ENCODE data around the gene TMEM198. TPM values are rescaled to one million over a fixed set of nuclear protein-coding genes. Genes with fewer than 3 reads are reported as not detected.

TMEM198 gene, protein sequence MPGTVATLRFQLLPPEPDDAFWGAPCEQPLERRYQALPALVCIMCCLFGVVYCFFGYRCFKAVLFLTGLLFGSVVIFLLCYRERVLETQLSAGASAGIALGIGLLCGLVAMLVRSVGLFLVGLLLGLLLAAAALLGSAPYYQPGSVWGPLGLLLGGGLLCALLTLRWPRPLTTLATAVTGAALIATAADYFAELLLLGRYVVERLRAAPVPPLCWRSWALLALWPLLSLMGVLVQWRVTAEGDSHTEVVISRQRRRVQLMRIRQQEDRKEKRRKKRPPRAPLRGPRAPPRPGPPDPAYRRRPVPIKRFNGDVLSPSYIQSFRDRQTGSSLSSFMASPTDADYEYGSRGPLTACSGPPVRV
- total RNA-seq, result 2.0 TPM
- 6.0 TPM for polyA plus RNA-seq

GRCh38 chr2:219543596-219544358 is at the start of gene TMEM198, which contains the start of gene CHPF:
TMEM198 (plus strand) TSS chr2:219544028; CDS start chr2:219544728, 700 bp downstream.
CHPF (minus strand) TSS chr2:219543809; CDS start chr2:219543538, 271 bp downstream.
- Histone ChIP-seq H3K27ac (ENCODE audit: low read depth) (peak within 1 kb of the TSS; percentile 81), H3K36me3 (ENCODE audit: insufficient read depth) (no peaks in the 10 kb centered on the region), H3K4me3 (ENCODE audit: low read depth, low read length) (peak within 1 kb of the TSS; percentile 73), H3K4me1 (ENCODE audit: insufficient read depth) (no peaks in the 10 kb centered on the region)
- under 1% methylated on average over 75 of the region's 75 CpGs for WGBS
- peak; percentile 96 for DNase-seq (ENCODE audit: extremely low spot score)

- 20% methylated on average over 10 of the region's 10 CpGs for WGBS
- Histone ChIP-seq H3K27ac (ENCODE audit: low read depth) (no peak overlapping the region), H3K36me3 (ENCODE audit: insufficient read depth) (no peaks in the 10 kb centered on the region), H3K4me3 (ENCODE audit: low read depth, low read length) (no peak overlapping the region), H3K4me1 (ENCODE audit: insufficient read depth) (no peaks in the 10 kb centered on the region)
- no peak for DNase-seq (ENCODE audit: extremely low spot score)
Measured at GRCh38 chr2:219494952-219495530, 48.8 kb upstream of the TMEM198 start.

DNA sequence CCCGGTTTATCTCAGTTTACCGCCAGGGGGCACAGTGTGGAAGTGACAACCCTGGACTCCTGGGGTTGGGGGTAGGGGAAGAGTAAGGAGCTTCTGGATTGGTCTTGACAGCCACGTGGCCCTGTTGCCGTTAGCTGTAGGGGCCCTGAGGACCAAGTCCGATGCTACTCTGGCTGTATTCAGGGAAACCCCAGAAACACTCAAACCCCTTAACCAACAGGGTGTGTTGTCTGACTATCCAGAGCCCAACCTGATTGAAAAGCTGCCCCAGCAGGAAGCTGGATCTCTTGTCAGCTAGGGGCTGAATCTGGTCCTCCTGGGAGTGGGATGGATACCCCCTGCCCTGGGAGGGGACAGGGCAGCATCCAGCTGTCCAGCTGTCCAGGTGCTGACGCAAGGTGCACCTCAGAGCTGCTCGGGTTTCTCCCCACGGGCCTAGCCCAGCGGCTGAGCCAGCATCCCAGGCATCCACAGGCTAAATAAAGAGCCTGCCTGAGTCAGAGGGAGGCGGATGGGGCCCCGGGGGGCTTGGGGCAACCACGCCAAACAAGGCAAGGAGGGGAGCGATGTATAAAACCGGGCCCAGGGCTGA is 48.2 kb upstream of the TMEM198 start:
- no peak overlapping the region for H3K4me3 ChIP-seq (ENCODE audit: low read depth, low read length)
- WGBS, result 25% methylated on average over 14 of the region's 14 CpGs
- no peak for DNase-seq (ENCODE audit: extremely low spot score)
- no peaks in the 10 kb centered on the region for H3K36me3 ChIP-seq (ENCODE audit: insufficient read depth)
- no peaks in the 10 kb centered on the region for H3K4me1 ChIP-seq (ENCODE audit: insufficient read depth)
- H3K27ac ChIP-seq (ENCODE audit: low read depth), result no peak overlapping the region

DNA sequence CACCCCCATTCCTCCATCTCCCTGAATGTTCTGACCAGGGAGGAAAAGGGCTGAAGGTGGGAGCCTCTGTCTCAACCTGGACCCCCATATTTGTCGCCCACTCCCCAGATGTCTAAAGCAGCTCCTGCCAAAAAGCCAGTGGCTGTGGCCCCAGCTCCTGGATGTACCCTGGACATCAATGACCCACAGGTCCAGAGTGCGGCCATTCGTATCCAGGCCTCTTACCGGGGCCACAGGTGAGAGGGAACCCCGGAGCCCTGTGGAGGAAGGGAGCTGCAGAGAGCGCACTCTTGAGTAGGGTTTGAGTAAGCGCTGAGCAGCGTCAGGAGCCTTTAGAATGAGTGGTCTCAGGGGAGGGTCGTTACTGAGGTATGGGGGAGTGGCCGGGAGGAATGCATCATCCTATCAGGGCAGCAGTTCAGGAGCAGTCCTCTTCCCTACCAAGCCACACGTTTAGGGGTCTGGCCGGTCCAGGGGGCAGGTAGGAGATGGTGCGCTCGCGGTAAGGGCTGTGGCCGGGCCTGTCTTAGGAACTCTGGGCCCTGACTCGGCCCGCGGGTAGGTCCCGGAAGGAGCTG is 47.5 kb upstream of the TMEM198 start:
- no peaks in the 10 kb centered on the region for H3K4me1 ChIP-seq (ENCODE audit: insufficient read depth)
- no peak overlapping the region for H3K4me3 ChIP-seq (ENCODE audit: low read depth, low read length)
- no peak for DNase-seq (ENCODE audit: extremely low spot score)
- H3K36me3 ChIP-seq (ENCODE audit: insufficient read depth), result no peaks in the 10 kb centered on the region
- WGBS, result 46% methylated on average over 20 of the region's 20 CpGs
- no peak overlapping the region for H3K27ac ChIP-seq (ENCODE audit: low read depth)

GRCh38 chr2:219496825-219497494 is 46.9 kb upstream of the TMEM198 start:
- H3K36me3 ChIP-seq (ENCODE audit: insufficient read depth), result no peaks in the 10 kb centered on the region
- H3K4me3 ChIP-seq (ENCODE audit: low read depth, low read length), result peak overlapping the region; percentile 70
- DNase-seq (ENCODE audit: extremely low spot score), result no peak
- no peak overlapping the region for H3K27ac ChIP-seq (ENCODE audit: low read depth)
- H3K4me1 ChIP-seq (ENCODE audit: insufficient read depth), result no peaks in the 10 kb centered on the region
- 12% methylated on average over 61 of the region's 61 CpGs for WGBS

- H3K27ac ChIP-seq (ENCODE audit: low read depth), result peak overlapping the region; percentile 83
- no peak for DNase-seq (ENCODE audit: extremely low spot score)
- H3K4me3 ChIP-seq (ENCODE audit: low read depth, low read length), result peak overlapping the region; percentile 70
- WGBS, result 2% methylated on average over 59 of the region's 59 CpGs
- H3K36me3 ChIP-seq (ENCODE audit: insufficient read depth), result no peaks in the 10 kb centered on the region
- no peaks in the 10 kb centered on the region for H3K4me1 ChIP-seq (ENCODE audit: insufficient read depth)
Measured at GRCh38 chr2:219497495-219498279, 46.1 kb upstream of the TMEM198 start.

DNA sequence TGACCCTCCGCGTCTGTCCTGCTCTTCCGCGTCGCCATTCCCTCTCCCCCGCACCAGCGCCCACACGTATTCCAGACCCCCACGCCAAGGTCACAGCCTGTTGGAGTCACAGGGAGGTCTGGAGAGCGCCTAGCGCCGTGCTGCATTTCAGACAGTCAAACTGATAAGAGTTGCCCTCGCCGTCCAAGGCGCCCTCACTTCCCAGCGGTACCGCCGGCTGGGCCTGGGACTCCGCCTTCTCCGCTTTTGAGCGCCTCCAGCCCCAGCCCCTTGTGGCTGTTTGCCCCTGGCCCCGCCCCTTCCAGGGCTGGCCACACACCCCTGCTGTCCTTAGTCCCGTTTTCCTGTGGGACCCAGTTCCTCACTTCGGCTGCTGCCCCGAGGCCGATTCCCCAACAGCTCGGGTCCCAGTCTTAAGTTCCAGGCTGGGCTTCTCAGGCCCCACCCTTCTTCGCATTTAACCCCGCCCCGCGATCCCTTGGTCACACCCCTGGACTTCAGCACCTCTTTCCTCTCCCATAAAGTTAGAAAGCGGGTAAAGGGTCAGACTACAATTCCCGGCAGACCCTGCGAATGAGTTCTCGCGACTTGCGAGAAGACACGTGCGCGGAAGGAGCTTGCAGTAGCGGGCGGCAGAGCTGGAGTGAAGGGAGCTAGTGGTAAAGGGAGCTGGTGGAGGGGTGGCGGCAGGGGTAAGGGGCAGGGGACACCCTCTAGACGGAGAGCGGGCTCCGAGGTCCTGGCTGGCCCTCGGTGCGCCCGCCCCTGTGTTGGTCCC is 45.4 kb upstream of the TMEM198 start, which contains the start of gene GMPPA:
GMPPA (plus strand) TSS at position 612 of the 778 bp plus-strand sequence. CDS start 1,085 bp downstream, outside the sequence.
- Histone ChIP-seq H3K4me1 (ENCODE audit: insufficient read depth) (no peaks in the 10 kb centered on the region), H3K4me3 (ENCODE audit: low read depth, low read length) (peak within 1 kb of the TSS; percentile 70), H3K27ac (ENCODE audit: low read depth) (peak within 1 kb of the TSS; percentile 83), H3K36me3 (ENCODE audit: insufficient read depth) (no peaks in the 10 kb centered on the region)
- DNase-seq (ENCODE audit: extremely low spot score), result peak; percentile 98
- whole genome bisulfite sequencing, result under 1% methylated on average over 49 of the region's 49 CpGs

- no peaks in the 10 kb centered on the region for H3K4me1 ChIP-seq (ENCODE audit: insufficient read depth)
- 1% methylated on average over 3 of the region's 3 CpGs for WGBS
- no peaks in the 10 kb centered on the region for H3K36me3 ChIP-seq (ENCODE audit: insufficient read depth)
- no peak for DNase-seq (ENCODE audit: extremely low spot score)
- H3K27ac ChIP-seq (ENCODE audit: low read depth), result no peak overlapping the region
- H3K4me3 ChIP-seq (ENCODE audit: low read depth, low read length), result peak overlapping the region; percentile 70
Measured at GRCh38 chr2:219499058-219499307, 44.8 kb upstream of the TMEM198 start.

DNA sequence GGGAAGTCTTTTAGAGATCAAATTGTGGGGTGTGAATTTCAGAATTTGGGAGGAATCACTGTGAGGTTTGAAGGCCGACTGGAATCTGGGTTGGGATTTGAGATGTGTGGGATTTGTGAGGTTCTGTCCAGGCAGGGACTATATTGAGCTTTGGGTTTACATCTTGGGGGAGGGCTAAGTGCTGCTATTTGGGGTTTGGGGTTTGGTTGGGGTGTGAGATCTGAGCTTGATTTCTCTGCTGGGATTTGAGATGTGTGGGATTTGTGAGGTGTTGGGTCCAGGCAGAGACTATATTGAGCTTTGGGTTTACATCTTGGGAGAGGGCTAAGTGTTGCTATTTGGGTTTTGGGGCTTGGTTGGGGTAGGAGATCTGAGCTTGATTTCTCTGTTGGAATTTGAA is 44.3 kb upstream of the TMEM198 start:
- Histone ChIP-seq H3K36me3 (ENCODE audit: insufficient read depth) (no peaks in the 10 kb centered on the region), H3K27ac (ENCODE audit: low read depth) (no peak overlapping the region), H3K4me1 (ENCODE audit: insufficient read depth) (no peaks in the 10 kb centered on the region), H3K4me3 (ENCODE audit: low read depth, low read length) (no peak overlapping the region)
- DNase-seq (ENCODE audit: extremely low spot score), result no peak
- 54% methylated on average over 1 of the region's 1 CpG for WGBS

DNA sequence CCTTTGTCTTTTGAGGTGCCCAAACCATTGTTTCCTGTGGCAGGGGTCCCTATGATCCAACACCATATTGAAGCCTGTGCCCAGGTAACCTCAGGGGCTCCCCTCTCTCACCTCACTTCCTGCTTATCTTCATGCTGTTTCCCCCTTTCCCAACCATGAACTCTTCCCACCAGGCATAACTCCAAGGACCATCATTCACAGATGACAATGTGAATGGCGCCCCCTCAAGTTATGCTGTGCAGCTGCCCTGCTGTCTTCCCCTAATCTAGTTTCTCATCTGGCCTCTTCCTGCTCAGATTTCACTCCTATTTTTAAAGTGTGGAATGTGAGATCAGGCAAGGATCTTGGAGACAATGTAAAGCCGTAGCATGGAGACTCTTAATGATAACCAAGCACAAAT is 43.7 kb upstream of the TMEM198 start:
- Histone ChIP-seq H3K4me1 (ENCODE audit: insufficient read depth) (no peaks in the 10 kb centered on the region), H3K36me3 (ENCODE audit: insufficient read depth) (no peaks in the 10 kb centered on the region), H3K27ac (ENCODE audit: low read depth) (no peak overlapping the region), H3K4me3 (ENCODE audit: low read depth, low read length) (no peak overlapping the region)
- no peak for DNase-seq (ENCODE audit: extremely low spot score)
- WGBS, result 84% methylated on average over 2 of the region's 2 CpGs

DNA sequence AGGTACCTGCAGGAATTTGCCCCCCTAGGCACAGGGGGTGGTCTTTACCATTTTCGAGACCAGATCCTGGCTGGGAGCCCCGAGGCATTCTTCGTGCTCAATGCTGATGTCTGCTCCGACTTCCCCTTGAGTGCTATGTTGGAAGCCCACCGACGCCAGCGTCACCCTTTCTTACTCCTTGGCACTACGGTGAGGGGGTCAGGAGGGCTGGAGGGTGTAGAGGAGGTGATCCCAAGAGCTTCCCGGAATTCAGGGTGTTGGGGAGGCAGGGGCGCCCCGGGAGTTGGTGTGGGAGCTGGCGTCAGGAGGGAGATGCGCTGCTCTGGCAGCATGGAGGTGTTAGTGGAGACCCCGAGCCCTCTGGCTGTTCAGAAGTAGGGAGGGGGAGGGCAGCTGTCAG is 42.0 kb upstream of the TMEM198 start:
- no peak overlapping the region for H3K27ac ChIP-seq (ENCODE audit: low read depth)
- WGBS, result 90% methylated on average over 14 of the region's 14 CpGs
- DNase-seq (ENCODE audit: extremely low spot score), result no peak
- no peak overlapping the region for H3K4me3 ChIP-seq (ENCODE audit: low read depth, low read length)
- H3K36me3 ChIP-seq (ENCODE audit: insufficient read depth), result no peaks in the 10 kb centered on the region
- H3K4me1 ChIP-seq (ENCODE audit: insufficient read depth), result no peaks in the 10 kb centered on the region

DNA sequence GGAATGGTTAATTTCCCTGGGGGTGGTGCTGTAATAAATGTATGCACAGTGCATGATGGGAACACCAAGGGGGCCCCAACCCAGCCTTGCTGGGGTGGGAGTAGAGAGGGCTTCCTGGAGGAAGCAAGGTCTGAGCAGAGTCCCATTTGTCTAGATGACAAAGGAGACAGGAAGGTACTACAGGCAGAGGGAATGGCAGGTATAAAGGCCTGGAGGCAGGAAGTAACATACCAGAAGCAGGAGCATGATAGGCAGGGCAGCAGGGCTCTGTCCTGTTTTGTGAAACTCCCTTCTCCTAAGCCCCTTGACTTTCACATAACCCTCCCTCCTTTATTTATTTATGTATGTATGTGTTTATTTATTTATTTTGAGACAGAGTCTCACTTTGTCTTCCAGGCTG is 41.2 kb upstream of the TMEM198 start:
- no peak overlapping the region for H3K4me3 ChIP-seq (ENCODE audit: low read depth, low read length)
- H3K36me3 ChIP-seq (ENCODE audit: insufficient read depth), result no peaks in the 10 kb centered on the region
- no peak for DNase-seq (ENCODE audit: extremely low spot score)
- H3K27ac ChIP-seq (ENCODE audit: low read depth), result no peak overlapping the region
- no peaks in the 10 kb centered on the region for H3K4me1 ChIP-seq (ENCODE audit: insufficient read depth)

Data from urinary bladder (tissue), 4 donors.